Caco-2 (cell line): ENCODE results near the gene CCDC170. TPM values are rescaled to one million over a fixed set of nuclear protein-coding genes. Genes with fewer than 3 reads are reported as not detected.
A peak's percentile ranks its signal among the peaks of the same experiment; 100 is the strongest.

Experiments used
- BruUV-seq: library from RNA; stranded (reverse); fragments of 400-500 nt; replicated peaks from 2 replicates; lab custom pipeline; 2021; lab: Mats Ljungman, UMichigan
- CTCF ChIA-PET: fragments of 300-600 bp; sonication (Branson Sonifier 250); formaldehyde crosslinking; loops from one replicate; lab custom pipeline; 2022; ENCODE audit warnings: antibody characterized with exemption; lab: Charles Lee
- POLR2A ChIA-PET: fragments of 300-600 bp; sonication (Branson Sonifier 250); formaldehyde crosslinking; loops from one replicate; lab custom pipeline; 2022; ENCODE audit warnings: antibody characterized with exemption; lab: Charles Lee
- DNase-seq, 2 experiments: peaks; one replicate each; pipeline versions ENCODE4 v3.0.0 to v3.0.0-alpha.2; 2020 to 2022
- H3K27me3 ChIP-seq: replicated peaks from 2 replicates; pipeline ENCODE4 v1.6.0; 2011; ENCODE audit warnings: low read length; ENCODE audit not compliant: control insufficient read depth, insufficient read depth
- H3K36me3 ChIP-seq: 2 replicates; pipeline ENCODE4 v1.5.1; 2011; ENCODE audit warnings: low read length; ENCODE audit not compliant: control insufficient read depth, insufficient read depth
- H3K4me1 ChIP-seq: fragments of 250-450 bp; sonication (Bioruptor Pico); 2 replicates; pipeline ENCODE4 v1.5.1; 2020; ENCODE audit warnings: mild to moderate bottlenecking
- H3K4me3 ChIP-seq: 2 replicates; pipeline ENCODE4 v1.5.1; 2011; ENCODE audit warnings: low read depth, mild to moderate bottlenecking, control low read depth, low read length
- H3K9me3 ChIP-seq: fragments of 250-450 bp; sonication (Bioruptor Pico); 2 replicates; pipeline ENCODE4 v1.5.1; 2020; ENCODE audit warnings: mild to moderate bottlenecking, moderate library complexity
- H3K27ac Mint-ChIP-seq: one replicate; pipeline ENCODE4 v1.8.0; 2022; ENCODE audit warnings: mixed read lengths; ENCODE audit not compliant: unreplicated experiment
- H3K27me3 Mint-ChIP-seq: one replicate; pipeline ENCODE4 v1.8.0; 2022; ENCODE audit warnings: mixed read lengths; ENCODE audit not compliant: insufficient read depth, unreplicated experiment
- H3K36me3 Mint-ChIP-seq: one replicate; pipeline ENCODE4 v1.8.0; 2022; ENCODE audit warnings: mild to moderate bottlenecking, mixed read lengths; ENCODE audit not compliant: insufficient read depth, unreplicated experiment
- H3K4me1 Mint-ChIP-seq: one replicate; pipeline ENCODE4 v1.8.0; 2022; ENCODE audit warnings: low read depth, mixed read lengths; ENCODE audit not compliant: unreplicated experiment
- H3K4me3 Mint-ChIP-seq: one replicate; pipeline ENCODE4 v1.8.0; 2022; ENCODE audit warnings: mild to moderate bottlenecking, moderate library complexity, mixed read lengths; ENCODE audit not compliant: unreplicated experiment
- H3K9me3 Mint-ChIP-seq: one replicate; pipeline ENCODE4 v1.8.0; 2022; ENCODE audit warnings: mixed read lengths; ENCODE audit not compliant: unreplicated experiment
- intact Hi-C: fragments of 100-400 bp; cut with micrococcal nuclease; formaldehyde crosslinking; loops from one replicate; pipeline ENCODE4 v1.10.0; 2022; ENCODE audit not compliant: unreplicated experiment
- total RNA-seq: library from RNA; stranded (reverse); gene quantifications from 2 replicates; pipeline ENCODE4 v1.2.3, GENCODE V29; 2022
- TF ChIP-seq, protein P1 (sequence below), 2 experiments: fragments of 200-600 bp in 1 of 2; IDR thresholded peaks; 1 replicate in 1 of 2; 2 replicates in 1 of 2; pipeline versions ENCODE4 v1.5.1 to v1.8.0; 2011 to 2022; ENCODE audit warnings: antibody characterized with exemption in 1 of 2, control low read depth in 1 of 2, inconsistent platforms in 1 of 2, low read depth in 1 of 2, low read length in 1 of 2, mild to moderate bottlenecking in 1 of 2, moderate library complexity in 1 of 2; ENCODE audit not compliant: insufficient read depth in 1 of 2, severe bottlenecking in 1 of 2, unreplicated experiment in 1 of 2

The CCDC170 gene
- total RNA-seq, 1 experiment from 2014 or later = 6.8 TPM

DNA sequence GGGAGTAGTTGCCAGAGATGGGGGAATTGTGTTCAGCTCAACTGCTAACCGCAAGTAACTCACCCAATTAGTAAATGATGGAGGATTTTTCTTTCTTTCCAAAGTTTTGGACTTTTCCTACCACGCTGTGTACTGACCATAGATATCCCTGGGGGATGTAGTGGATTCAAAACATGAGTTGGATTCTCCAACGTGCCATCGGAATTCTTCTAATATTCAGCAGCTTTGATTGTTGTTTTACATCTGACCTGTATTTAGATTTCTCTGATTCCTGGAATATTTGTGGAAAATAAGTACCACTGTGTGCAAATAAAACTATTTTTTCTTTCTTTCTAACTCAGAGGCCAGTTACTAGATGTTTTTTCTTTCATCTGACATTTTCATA lies 1.1 kb downstream of the CCDC170 start:
- no peaks in the 10 kb centered on the region for H3K36me3 ChIP-seq
- H3K4me1 ChIP-seq = peaks cover 6% of the 10 kb centered on the region; the same call in 1 of the 2 replicates
- H3K4me3 ChIP-seq = peak overlapping the region; percentile 65
- CTCF ChIA-PET = no interaction called here
- Mint-ChIP-seq H3K9me3 (no peaks in the 10 kb centered on the region), H3K36me3 (no peaks in the 10 kb centered on the region), H3K4me3 (peak overlapping the region; percentile 88), H3K27me3 (no peaks in the 10 kb centered on the region), H3K27ac (peak overlapping the region; percentile 87), H3K4me1 (peaks cover 14% of the 10 kb centered on the region)
- no peak for DNase-seq
- POLR2A ChIA-PET = no interaction called here
- H3K9me3 ChIP-seq = no peaks in the 10 kb centered on the region
- TF ChIP-seq, protein P1, sequence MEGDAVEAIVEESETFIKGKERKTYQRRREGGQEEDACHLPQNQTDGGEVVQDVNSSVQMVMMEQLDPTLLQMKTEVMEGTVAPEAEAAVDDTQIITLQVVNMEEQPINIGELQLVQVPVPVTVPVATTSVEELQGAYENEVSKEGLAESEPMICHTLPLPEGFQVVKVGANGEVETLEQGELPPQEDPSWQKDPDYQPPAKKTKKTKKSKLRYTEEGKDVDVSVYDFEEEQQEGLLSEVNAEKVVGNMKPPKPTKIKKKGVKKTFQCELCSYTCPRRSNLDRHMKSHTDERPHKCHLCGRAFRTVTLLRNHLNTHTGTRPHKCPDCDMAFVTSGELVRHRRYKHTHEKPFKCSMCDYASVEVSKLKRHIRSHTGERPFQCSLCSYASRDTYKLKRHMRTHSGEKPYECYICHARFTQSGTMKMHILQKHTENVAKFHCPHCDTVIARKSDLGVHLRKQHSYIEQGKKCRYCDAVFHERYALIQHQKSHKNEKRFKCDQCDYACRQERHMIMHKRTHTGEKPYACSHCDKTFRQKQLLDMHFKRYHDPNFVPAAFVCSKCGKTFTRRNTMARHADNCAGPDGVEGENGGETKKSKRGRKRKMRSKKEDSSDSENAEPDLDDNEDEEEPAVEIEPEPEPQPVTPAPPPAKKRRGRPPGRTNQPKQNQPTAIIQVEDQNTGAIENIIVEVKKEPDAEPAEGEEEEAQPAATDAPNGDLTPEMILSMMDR (IDR thresholded peaks at IDR 0.05; ENCODE audit: insufficient read depth in 1 of 2, low read depth in 1 of 2, low read length in 1 of 2, severe bottlenecking in 1 of 2, unreplicated experiment in 1 of 2) = no peak
- BruUV-seq = TSS peak; percentile 75
- H3K27me3 ChIP-seq = no peaks in the 10 kb centered on the region
- intact Hi-C loops = loop anchor here (5.0 kb wide), 1 partner anchor 43 kb away; the partner anchor contains the start of gene RMND1

DNA sequence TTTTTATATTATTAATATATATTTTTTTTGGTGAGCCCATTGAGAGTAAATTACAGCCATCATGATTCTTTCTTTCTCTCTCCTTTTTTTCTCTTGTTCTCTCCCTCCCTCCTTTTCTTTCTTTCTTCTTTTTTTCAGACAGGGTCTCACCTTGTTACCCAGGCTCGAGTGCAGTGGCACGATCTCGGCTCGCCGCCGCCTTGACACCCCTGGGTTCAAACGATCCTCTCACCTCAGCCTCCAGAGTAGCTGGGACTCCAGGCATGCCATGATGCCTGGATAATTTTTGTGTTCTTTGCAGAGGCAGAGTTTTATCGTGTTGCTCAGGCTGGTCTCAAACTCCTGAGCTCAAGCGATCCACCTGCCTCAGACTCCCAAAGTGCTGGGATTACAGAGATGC lies 1.6 kb downstream of the CCDC170 start:
- no peaks in the 10 kb centered on the region for H3K27me3 Mint-ChIP-seq
- Histone ChIP-seq H3K4me3 (peak overlapping the region; percentile 11; the same call in 1 of the 2 replicates), H3K36me3 (no peaks in the 10 kb centered on the region), H3K27me3 (no peaks in the 10 kb centered on the region), H3K4me1 (peaks cover 6% of the 10 kb centered on the region; the same call in 1 of the 2 replicates), H3K9me3 (no peaks in the 10 kb centered on the region)
- TF ChIP-seq, protein P1 (IDR thresholded peaks at IDR 0.05; ENCODE audit: insufficient read depth in 1 of 2, low read depth in 1 of 2, low read length in 1 of 2, severe bottlenecking in 1 of 2, unreplicated experiment in 1 of 2) = no peak
- no peaks in the 10 kb centered on the region for H3K9me3 Mint-ChIP-seq
- POLR2A ChIA-PET = no interaction called here
- no peak for DNase-seq
- BruUV-seq = no TSS peak
- H3K27ac Mint-ChIP-seq = peak overlapping the region; percentile 87
- H3K4me1 Mint-ChIP-seq = peaks cover 19% of the 10 kb centered on the region
- CTCF ChIA-PET = no interaction called here
- intact Hi-C loops = no loop called here
- peak overlapping the region; percentile 88 for H3K4me3 Mint-ChIP-seq
- H3K36me3 Mint-ChIP-seq = no peaks in the 10 kb centered on the region

DNA sequence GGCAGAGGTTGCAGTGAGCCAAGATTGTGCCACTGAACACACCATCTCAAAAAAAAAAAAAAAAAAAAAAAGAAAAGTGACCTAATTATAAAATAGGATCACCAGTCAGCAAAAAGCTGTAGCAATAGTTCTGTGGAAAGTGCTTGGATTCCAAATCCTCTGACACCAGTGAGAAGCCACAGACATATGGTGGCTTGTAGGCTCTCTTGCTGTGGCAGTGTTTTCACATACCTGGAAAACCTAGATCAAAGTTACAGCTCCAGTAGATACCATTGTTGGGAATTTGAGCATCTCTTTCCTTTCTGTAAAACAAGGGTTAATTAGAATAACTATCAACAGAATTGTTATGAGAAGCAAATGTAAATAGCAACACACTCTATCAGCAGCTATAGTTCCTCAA lies 4.1 kb downstream of the CCDC170 start:
- intact Hi-C loops = no loop called here
- Mint-ChIP-seq H3K27ac (no peak overlapping the region), H3K9me3 (no peaks in the 10 kb centered on the region), H3K4me1 (peaks cover 33% of the 10 kb centered on the region), H3K36me3 (no peaks in the 10 kb centered on the region), H3K27me3 (no peaks in the 10 kb centered on the region), H3K4me3 (no peak overlapping the region)
- H3K27me3 ChIP-seq = no peaks in the 10 kb centered on the region
- no TSS peak for BruUV-seq
- no peak overlapping the region for H3K4me3 ChIP-seq
- no peaks in the 10 kb centered on the region for H3K36me3 ChIP-seq
- CTCF ChIA-PET = no interaction called here
- TF ChIP-seq, protein P1 (IDR thresholded peaks at IDR 0.05; ENCODE audit: insufficient read depth in 1 of 2, low read depth in 1 of 2, low read length in 1 of 2, severe bottlenecking in 1 of 2, unreplicated experiment in 1 of 2) = no peak
- DNase-seq = no peak
- H3K9me3 ChIP-seq = no peaks in the 10 kb centered on the region
- peaks cover 22% of the 10 kb centered on the region for H3K4me1 ChIP-seq
- POLR2A ChIA-PET = no interaction called here
